ENCODE data around the gene CMTM3. TPM values are rescaled to one million over a fixed set of nuclear protein-coding genes. Genes with fewer than 3 reads are reported as not detected.
"Not testable (repeated sequence)": the region's sequence is repeated elsewhere in the genome, so short reads cannot be mapped to it uniquely, and the experiment has no call there.

Gene CMTM3
- 57.2 TPM for polyA plus RNA-seq (ENCODE audit: insufficient read length)

GRCh38 chr16:66604376-66605176, at the start of gene CMTM3:
Gene CMTM3 (plus strand): TSS chr16:66604704. CDS start chr16:66604806, 102 bp downstream.
- DNase-seq (ENCODE audit: low read depth), result no peak

- no peak for DNase-seq (ENCODE audit: low read depth)
Observed at GRCh38 chr16:66560107-66560506, 44.4 kb upstream of the CMTM3 start.

- DNase-seq (ENCODE audit: low read depth), result no peak
Observed at GRCh38 chr16:66561381-66562080, 43.0 kb upstream of the CMTM3 start.

GRCh38 chr16:66562409-66562808, 42.1 kb upstream of the CMTM3 start:
- no peak for DNase-seq (ENCODE audit: low read depth)

- DNase-seq (ENCODE audit: low read depth), result no peak
Observed at GRCh38 chr16:66562986-66563385, 41.5 kb upstream of the CMTM3 start.

GRCh38 chr16:66563574-66564334, 40.8 kb upstream of the CMTM3 start:
- DNase-seq (ENCODE audit: low read depth), result no peak

GRCh38 chr16:66566051-66566901, 38.2 kb upstream of the CMTM3 start, which contains the start of gene CMTM1:
Gene CMTM1 (plus strand): TSS chr16:66566439. CDS start chr16:66566514, 75 bp downstream.
- no peak for DNase-seq (ENCODE audit: low read depth)

GRCh38 chr16:66567270-66567669, 37.2 kb upstream of the CMTM3 start:
- DNase-seq (ENCODE audit: low read depth), result not testable (repeated sequence)

GRCh38 chr16:66568355-66568754, 36.1 kb upstream of the CMTM3 start:
- DNase-seq (ENCODE audit: low read depth), result no peak

GRCh38 chr16:66569131-66569530, 35.4 kb upstream of the CMTM3 start:
- no peak for DNase-seq (ENCODE audit: low read depth)

- DNase-seq (ENCODE audit: low read depth), result no peak
Observed at GRCh38 chr16:66569827-66570405, 34.6 kb upstream of the CMTM3 start.

- no peak for DNase-seq (ENCODE audit: low read depth)
Observed at GRCh38 chr16:66572356-66572755, 32.1 kb upstream of the CMTM3 start.

GRCh38 chr16:66574081-66574480, 30.4 kb upstream of the CMTM3 start:
- DNase-seq (ENCODE audit: low read depth), result no peak

- DNase-seq (ENCODE audit: low read depth), result no peak
Observed at GRCh38 chr16:66574531-66574930, 30.0 kb upstream of the CMTM3 start.

GRCh38 chr16:66575060-66575459, 29.4 kb upstream of the CMTM3 start:
- DNase-seq (ENCODE audit: low read depth), result no peak

- no peak for DNase-seq (ENCODE audit: low read depth)
Observed at GRCh38 chr16:66576296-66576695, 28.2 kb upstream of the CMTM3 start.

GRCh38 chr16:66578651-66579531, 25.6 kb upstream of the CMTM3 start, which contains the start of gene CMTM2:
Gene CMTM2 (plus strand): TSS chr16:66579463. CDS start chr16:66579608, 145 bp downstream.
- no peak for DNase-seq (ENCODE audit: low read depth)

GRCh38 chr16:66580605-66581209, 23.8 kb upstream of the CMTM3 start:
- DNase-seq (ENCODE audit: low read depth), result no peak

- no peak for DNase-seq (ENCODE audit: low read depth)
Observed at GRCh38 chr16:66581246-66581952, 23.1 kb upstream of the CMTM3 start.
